Nephron progenitor cell (in vitro differentiated cells): ENCODE data around the gene LCE3E.

Source experiments
- DNase-seq: peaks from one replicate; pipeline ENCODE4 v3.0.0; 2021
- H3K27ac Mint-ChIP-seq: 2 replicates; pipeline ENCODE4 v1.8.0; 2021; ENCODE audit warnings: mild to moderate bottlenecking, moderate library complexity, mixed read lengths
- H3K27me3 Mint-ChIP-seq: 2 replicates; pipeline ENCODE4 v1.8.0; 2021; ENCODE audit warnings: mild to moderate bottlenecking, low read depth, mixed read lengths; ENCODE audit not compliant: poor library complexity
- H3K36me3 Mint-ChIP-seq: 2 replicates; pipeline ENCODE4 v1.8.0; 2021; ENCODE audit warnings: low read depth, mixed read lengths
- H3K4me1 Mint-ChIP-seq: 2 replicates; pipeline ENCODE4 v1.8.0; 2021; ENCODE audit warnings: mixed read lengths
- H3K4me3 Mint-ChIP-seq: 2 replicates; pipeline ENCODE4 v1.8.0; 2021; ENCODE audit warnings: mild to moderate bottlenecking, moderate library complexity, mixed read lengths
- H3K9me3 Mint-ChIP-seq: 2 replicates; pipeline ENCODE4 v1.8.0; 2021; ENCODE audit warnings: mild to moderate bottlenecking, moderate library complexity, mixed read lengths
- CTCF ChIP-seq: fragments of 200-600 bp; sonication (generic); IDR thresholded peaks from 2 replicates; pipeline ENCODE4 v1.5.0; 2021; ENCODE audit warnings: antibody characterized with exemption

Gene LCE3E

DNA sequence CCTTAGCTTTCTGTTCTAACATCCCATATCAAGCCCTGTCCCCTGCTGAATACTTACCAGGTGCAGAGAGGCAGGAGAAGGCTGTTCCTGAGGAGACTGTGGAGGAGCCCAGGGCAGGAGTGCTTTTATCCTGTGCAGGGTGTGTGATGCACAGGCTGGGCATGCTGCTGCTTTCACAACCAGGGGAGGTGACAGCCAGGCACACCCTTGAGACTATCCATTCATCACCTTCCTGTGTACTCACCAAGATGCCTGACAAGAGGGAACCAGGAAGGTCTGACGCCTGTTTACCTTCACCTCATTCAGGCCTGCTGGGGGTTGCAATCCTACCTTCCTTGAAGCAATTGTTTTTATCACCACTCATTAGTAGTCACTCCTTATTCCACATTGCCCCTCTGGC lies at the start of gene LCE3E:
LCE3E (minus strand) TSS at position 100 of the 400 bp plus-strand sequence. CDS start 572 bp downstream, outside the sequence.
- no peak for TF ChIP-seq CTCF
- Mint-ChIP-seq H3K36me3 (no peaks in the 10 kb centered on the region), H3K4me3 (no peak within 1 kb of the TSS), H3K27ac (no peak within 1 kb of the TSS), H3K27me3 (peaks cover 2% of the 10 kb centered on the region), H3K4me1 (no peaks in the 10 kb centered on the region), H3K9me3 (peaks cover 94% of the 10 kb centered on the region)
- no peak for DNase-seq

- Mint-ChIP-seq H3K27ac (no peak within 1 kb of the TSS), H3K4me3 (no peak within 1 kb of the TSS), H3K27me3 (no peaks in the 10 kb centered on the region), H3K36me3 (peaks cover 3% of the 10 kb centered on the region), H3K9me3 (peaks cover 54% of the 10 kb centered on the region), H3K4me1 (no peaks in the 10 kb centered on the region)
- DNase-seq, result no peak
- no peak for TF ChIP-seq CTCF
Observed at GRCh38 chr1:152613511-152613910, 46.9 kb upstream of the LCE3E start, which contains the start of gene LCE3B. LCE3B (plus strand) TSS chr1:152613811; CDS start chr1:152613811, 0 bp downstream.

GRCh38 chr1:152599934-152600333 lies 33.4 kb upstream of the LCE3E start, which contains the start of gene LCE3C:
LCE3C (plus strand) TSS chr1:152600234; CDS start chr1:152600732, 498 bp downstream.
- no peak for DNase-seq
- H3K27ac Mint-ChIP-seq, result no peak within 1 kb of the TSS
- no peak within 1 kb of the TSS for H3K4me3 Mint-ChIP-seq
- H3K9me3 Mint-ChIP-seq, result peaks cover 56% of the 10 kb centered on the region
- H3K36me3 Mint-ChIP-seq, result no peaks in the 10 kb centered on the region
- H3K4me1 Mint-ChIP-seq, result no peaks in the 10 kb centered on the region
- H3K27me3 Mint-ChIP-seq, result peaks cover 7% of the 10 kb centered on the region
- TF ChIP-seq CTCF, result no peak

- no peak for TF ChIP-seq CTCF
- H3K36me3 Mint-ChIP-seq, result no peaks in the 10 kb centered on the region
- H3K4me3 Mint-ChIP-seq, result no peak overlapping the region
- H3K27me3 Mint-ChIP-seq, result peaks cover 10% of the 10 kb centered on the region
- no peak overlapping the region for H3K27ac Mint-ChIP-seq
- no peaks in the 10 kb centered on the region for H3K4me1 Mint-ChIP-seq
- H3K9me3 Mint-ChIP-seq, result peaks cover 50% of the 10 kb centered on the region
- no peak for DNase-seq
Observed at GRCh38 chr1:152596986-152597385, 30.4 kb upstream of the LCE3E start.

GRCh38 chr1:152585586-152585985 lies 19.0 kb upstream of the LCE3E start:
- H3K27ac Mint-ChIP-seq, result no peak overlapping the region
- no peaks in the 10 kb centered on the region for H3K27me3 Mint-ChIP-seq
- peaks cover 53% of the 10 kb centered on the region for H3K9me3 Mint-ChIP-seq
- H3K4me3 Mint-ChIP-seq, result no peak overlapping the region
- DNase-seq, result no peak
- no peak for TF ChIP-seq CTCF
- no peaks in the 10 kb centered on the region for H3K36me3 Mint-ChIP-seq
- H3K4me1 Mint-ChIP-seq, result no peaks in the 10 kb centered on the region

DNA sequence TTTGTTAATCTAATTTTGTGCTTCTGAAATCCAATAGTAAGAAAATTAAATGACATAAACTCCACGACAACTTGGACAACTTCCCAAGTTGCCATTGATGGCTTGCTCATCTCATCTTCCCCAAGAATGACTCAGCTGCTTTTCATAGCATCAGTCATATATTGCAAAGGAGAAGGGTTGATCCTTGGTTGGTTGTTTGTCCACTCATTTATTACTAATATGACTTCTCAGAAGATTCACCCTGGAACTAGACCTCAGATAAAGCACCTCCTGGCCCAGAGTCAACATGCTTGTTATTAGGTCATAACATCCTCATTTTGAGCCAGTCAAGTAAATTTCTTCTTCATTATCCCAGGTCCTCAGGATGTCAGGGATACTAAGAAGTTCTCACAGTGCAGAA lies 16.1 kb upstream of the LCE3E start:
- TF ChIP-seq CTCF, result no peak
- Mint-ChIP-seq H3K4me3 (no peak overlapping the region), H3K9me3 (peaks cover 62% of the 10 kb centered on the region), H3K4me1 (no peaks in the 10 kb centered on the region), H3K27ac (no peak overlapping the region), H3K36me3 (no peaks in the 10 kb centered on the region), H3K27me3 (no peaks in the 10 kb centered on the region)
- DNase-seq, result no peak
